Tibial nerve (tissue), 4 donors: ENCODE measurements around the gene PSME3. TPM values are rescaled to one million over a fixed set of nuclear protein-coding genes. Genes with fewer than 3 reads are reported as not detected.
A peak's percentile ranks its signal among the peaks of the same experiment; 100 is the strongest.

ENCODE experiments used
- DNase-seq, 2 donors: peaks; one replicate each; pipeline ENCODE4 v3.0.0-alpha.2; 2019; ENCODE audit warnings: low spot score in 2 of 2
- H3K27ac ChIP-seq, 4 donors: fragments of 200-600 bp; sonication (generic) in 3 of 4; one replicate each; pipeline ENCODE4 v1.5.1; 2017 to 2019; ENCODE audit warnings: mild to moderate bottlenecking in 1 of 4
- H3K27me3 ChIP-seq, 2 donors: fragments of 200-600 bp; sonication (generic) in 1 of 2; one replicate each; pipeline versions ENCODE4 v1.5.1 to v1.6.0; 2017 to 2019
- H3K36me3 ChIP-seq, 3 donors: fragments of 200-600 bp; sonication (generic); one replicate each; pipeline ENCODE4 v1.5.1; 2018 to 2019
- H3K4me1 ChIP-seq, 4 donors: fragments of 200-600 bp; sonication (generic) in 3 of 4; one replicate each; pipeline ENCODE4 v1.5.1; 2017 to 2019
- H3K4me3 ChIP-seq, 4 donors: fragments of 200-600 bp; sonication (generic) in 3 of 4; one replicate each; pipeline ENCODE4 v1.5.1; 2017 to 2019; ENCODE audit warnings: mild to moderate bottlenecking in 1 of 4, moderate library complexity in 1 of 4
- H3K9me3 ChIP-seq, 4 donors: fragments of 200-600 bp; sonication (generic) in 3 of 4; one replicate each; pipeline ENCODE4 v1.5.1; 2017 to 2019
- CTCF ChIP-seq, 5 experiments: fragments of 200-600 bp in 3 of 5; fragments of 450-650 bp in 2 of 5; sonication (generic) in 3 of 5; IDR thresholded peaks; one replicate each; pipeline ENCODE4 v1.5.1; 2016 to 2019; ENCODE audit warnings: antibody characterized with exemption in 5 of 5, mild to moderate bottlenecking in 3 of 5, moderate library complexity in 2 of 5
- EP300 ChIP-seq, 2 donors: sonication (generic); formaldehyde crosslinking; IDR thresholded peaks; one replicate each; pipeline ENCODE4 v1.6.1; 2017; ENCODE audit warnings: antibody characterized with exemption in 2 of 2, mild to moderate bottlenecking in 1 of 2
- POLR2A ChIP-seq, 2 donors: fragments of 450-650 bp; IDR thresholded peaks; one replicate each; pipeline ENCODE4 v1.6.1; 2017; ENCODE audit warnings: antibody characterized with exemption in 2 of 2, mild to moderate bottlenecking in 2 of 2, moderate library complexity in 2 of 2
- WGBS, 2 donors: methylation state at CpG; one replicate each; pipeline ENCODE4 v1.1.5; 2018; 5-methylcytosine and 5-hydroxymethylcytosine counted together
- total RNA-seq, 4 donors: library from RNA; depleted of rRNA; stranded (reverse); fragments of >200 nt; gene quantifications; one replicate each; pipeline ENCODE4 v1.1.0, GENCODE V29; 2016

Gene PSME3
- total RNA-seq, 4 donors from 2014 or later: 42.2 to 86.7 (median 53.7) TPM

GRCh38 chr17:42841975-42842685 lies 8.9 kb downstream of the PSME3 start:
- 65 to 66% methylated on average over 11 of the region's 11 CpGs for WGBS, 2 donors
- no peak for TF ChIP-seq CTCF (IDR thresholded peaks at IDR 0.05)
- TF ChIP-seq POLR2A (IDR thresholded peaks at IDR 0.05): no peak
- no peak for TF ChIP-seq EP300 (IDR thresholded peaks at IDR 0.05)
- Histone ChIP-seq H3K9me3 (no peaks in the 10 kb centered on the region), H3K27ac (no peak overlapping the region), H3K36me3 (peaks cover 0 to 92% (median 44%) of the 10 kb centered on the region in 3 donors), H3K4me3 (no peak overlapping the region), H3K4me1 (peaks cover 0 to 30% (median 1%) of the 10 kb centered on the region in 4 donors), H3K27me3 (no peaks in the 10 kb centered on the region)
- no peak for DNase-seq

- Histone ChIP-seq H3K27ac (peak overlapping the region in 1 of 4 donors; percentile 22), H3K36me3 (peaks cover 0 to 78% (median 32%) of the 10 kb centered on the region in 3 donors), H3K27me3 (no peaks in the 10 kb centered on the region), H3K4me1 (peaks cover 0 to 31% (median 5%) of the 10 kb centered on the region in 4 donors), H3K4me3 (no peak overlapping the region), H3K9me3 (no peaks in the 10 kb centered on the region)
- WGBS, 2 donors: 30% methylated on average over 6 of the region's 6 CpGs
- DNase-seq: peak in 1 of 2 donors; percentile 43
- TF ChIP-seq CTCF (IDR thresholded peaks at IDR 0.05) (peak; percentile 79 to 89 (median 85)), POLR2A (IDR thresholded peaks at IDR 0.05) (no peak)
These were observed 10.2 kb downstream of the PSME3 start for GRCh38 chr17:42843358-42843934.

GRCh38 chr17:42844271-42844670 lies 11.1 kb downstream of the PSME3 start, which contains the start of gene AOC2:
Gene AOC2, plus strand, starts transcription at chr17:42844580. Its CDS starts 47 bp downstream, at chr17:42844627.
- Histone ChIP-seq H3K4me3 (no peak within 1 kb of the TSS), H3K4me1 (peaks cover 0 to 31% (median 5%) of the 10 kb centered on the region in 4 donors), H3K36me3 (peaks cover 0 to 70% (median 24%) of the 10 kb centered on the region in 3 donors), H3K9me3 (no peaks in the 10 kb centered on the region), H3K27ac (peak within 1 kb of the TSS in 1 of 4 donors; percentile 32), H3K27me3 (no peaks in the 10 kb centered on the region)
- DNase-seq: no peak
- 63 to 66% methylated on average over 4 of the region's 4 CpGs for WGBS, 2 donors
- TF ChIP-seq CTCF (IDR thresholded peaks at IDR 0.05) (no peak), POLR2A (IDR thresholded peaks at IDR 0.05) (no peak), EP300 (IDR thresholded peaks at IDR 0.05) (no peak)

GRCh38 chr17:42844761-42845555 lies 11.8 kb downstream of the PSME3 start:
- DNase-seq: no peak
- Histone ChIP-seq H3K36me3 (peaks cover 0 to 63% (median 20%) of the 10 kb centered on the region in 3 donors), H3K27me3 (no peaks in the 10 kb centered on the region), H3K9me3 (no peaks in the 10 kb centered on the region), H3K27ac (peak overlapping the region in 1 of 4 donors; percentile 32), H3K4me1 (peaks cover 0 to 36% (median 5%) of the 10 kb centered on the region in 4 donors), H3K4me3 (no peak overlapping the region)
- no peak for TF ChIP-seq EP300 (IDR thresholded peaks at IDR 0.05)
- TF ChIP-seq CTCF (IDR thresholded peaks at IDR 0.05): no peak
- TF ChIP-seq POLR2A (IDR thresholded peaks at IDR 0.05): no peak
- 86 to 87% methylated on average over 17 to 21 of the region's 24 CpGs for WGBS, 2 donors
